ENCODE data around the gene IL10RA. TPM values are rescaled to one million over a fixed set of nuclear protein-coding genes. Genes with fewer than 3 reads are reported as not detected.

The IL10RA gene
- total RNA-seq, 6 experiments from 2014 or later = 4.9 to 17.9 (median 7.4) TPM

DNA sequence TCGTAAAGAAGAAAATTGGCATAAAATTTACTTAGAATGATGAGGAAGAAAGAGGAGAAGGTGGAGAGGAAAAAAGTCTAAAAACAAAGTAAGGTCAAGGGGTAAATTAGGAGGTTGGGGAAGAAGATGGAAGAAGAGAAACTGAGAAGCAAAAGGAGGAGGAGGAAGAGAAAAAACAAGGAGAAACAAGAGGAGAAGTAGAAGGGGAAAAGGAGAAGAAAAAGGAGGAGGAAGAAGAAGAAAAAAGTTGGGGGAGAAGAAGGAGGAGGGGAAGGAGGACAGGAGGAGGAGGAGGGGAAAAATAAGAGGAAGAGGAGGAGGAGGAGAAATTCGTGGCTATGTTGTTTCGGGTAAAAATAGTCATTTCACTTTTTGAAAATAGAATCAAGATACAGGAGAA is 42.4 kb downstream of the IL10RA start:
- intact Hi-C loops (cut with DNase I) = no loop called here
- no peak for TF ChIP-seq POLR2A (IDR thresholded peaks at IDR 0.05)
- TF ChIP-seq, protein P1, sequence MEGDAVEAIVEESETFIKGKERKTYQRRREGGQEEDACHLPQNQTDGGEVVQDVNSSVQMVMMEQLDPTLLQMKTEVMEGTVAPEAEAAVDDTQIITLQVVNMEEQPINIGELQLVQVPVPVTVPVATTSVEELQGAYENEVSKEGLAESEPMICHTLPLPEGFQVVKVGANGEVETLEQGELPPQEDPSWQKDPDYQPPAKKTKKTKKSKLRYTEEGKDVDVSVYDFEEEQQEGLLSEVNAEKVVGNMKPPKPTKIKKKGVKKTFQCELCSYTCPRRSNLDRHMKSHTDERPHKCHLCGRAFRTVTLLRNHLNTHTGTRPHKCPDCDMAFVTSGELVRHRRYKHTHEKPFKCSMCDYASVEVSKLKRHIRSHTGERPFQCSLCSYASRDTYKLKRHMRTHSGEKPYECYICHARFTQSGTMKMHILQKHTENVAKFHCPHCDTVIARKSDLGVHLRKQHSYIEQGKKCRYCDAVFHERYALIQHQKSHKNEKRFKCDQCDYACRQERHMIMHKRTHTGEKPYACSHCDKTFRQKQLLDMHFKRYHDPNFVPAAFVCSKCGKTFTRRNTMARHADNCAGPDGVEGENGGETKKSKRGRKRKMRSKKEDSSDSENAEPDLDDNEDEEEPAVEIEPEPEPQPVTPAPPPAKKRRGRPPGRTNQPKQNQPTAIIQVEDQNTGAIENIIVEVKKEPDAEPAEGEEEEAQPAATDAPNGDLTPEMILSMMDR (IDR thresholded peaks at IDR 0.05) = no peak
- no peaks in the 10 kb centered on the region for H3K36me3 ChIP-seq
- H3K27ac ChIP-seq = no peak overlapping the region
- WGBS (ENCODE audit: insufficient coverage, low coverage, low lambda C conversion rate, missing lambda C conversion rate) = 51% methylated on average over 3 of the region's 3 CpGs
- no peak overlapping the region for H3K4me3 ChIP-seq
- no peaks in the 10 kb centered on the region for H3K27me3 ChIP-seq
- DNase-seq = no peak
- no peaks in the 10 kb centered on the region for H3K4me1 ChIP-seq
- H3K9me3 ChIP-seq = no peaks in the 10 kb centered on the region
- no peak for ATAC-seq

DNA sequence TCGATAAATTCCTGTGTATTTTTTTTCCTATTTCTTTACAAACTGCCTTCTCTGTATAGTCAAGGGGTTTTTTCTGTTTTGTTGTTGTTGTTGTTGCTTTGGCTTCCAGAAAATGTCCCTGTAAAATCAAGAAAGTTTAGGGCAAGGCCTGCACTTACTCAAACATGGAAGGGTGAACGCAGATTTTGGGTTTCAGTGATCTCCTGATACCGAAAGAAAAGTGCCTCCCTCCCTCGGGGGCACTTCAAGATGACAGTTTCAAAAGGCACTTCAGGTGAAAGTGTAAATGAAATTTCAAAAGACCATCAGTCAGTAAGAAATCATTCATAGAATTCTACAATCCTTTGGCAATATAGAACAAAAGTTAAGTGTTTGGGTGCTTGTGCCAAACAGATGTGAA is 47.2 kb downstream of the IL10RA start:
- Histone ChIP-seq H3K4me1 (no peaks in the 10 kb centered on the region), H3K27me3 (no peaks in the 10 kb centered on the region), H3K4me3 (no peak overlapping the region), H3K27ac (no peak overlapping the region), H3K9me3 (no peaks in the 10 kb centered on the region), H3K36me3 (no peaks in the 10 kb centered on the region)
- 48% methylated on average over 4 of the region's 4 CpGs for WGBS (ENCODE audit: insufficient coverage, low coverage, low lambda C conversion rate, missing lambda C conversion rate)
- intact Hi-C loops (cut with DNase I) = no loop called here
- DNase-seq (no peak), ATAC-seq (no peak)
- TF ChIP-seq, protein P1 (IDR thresholded peaks at IDR 0.05) = no peak
- no peak for TF ChIP-seq POLR2A (IDR thresholded peaks at IDR 0.05)

DNA sequence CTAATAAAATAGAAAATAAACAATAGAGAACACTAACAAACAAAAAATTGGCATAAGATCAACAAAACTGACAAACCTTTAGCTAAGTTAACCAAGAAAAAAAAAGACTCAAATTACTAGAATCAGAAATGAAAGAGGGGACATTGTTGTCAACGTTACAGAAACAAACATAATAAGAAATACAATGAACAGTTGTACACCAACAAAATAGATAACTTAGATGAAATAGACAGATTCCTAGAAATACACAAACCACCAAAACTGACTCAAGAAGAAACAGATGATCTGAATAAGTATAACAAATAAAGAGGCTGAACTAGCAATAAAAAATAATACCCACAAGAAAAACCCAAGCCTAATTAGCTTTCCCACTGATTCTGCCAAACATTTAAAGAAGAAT is 55.9 kb downstream of the IL10RA start:
- TF ChIP-seq, protein P1 (IDR thresholded peaks at IDR 0.05) = no peak
- TF ChIP-seq POLR2A (IDR thresholded peaks at IDR 0.05) = no peak
- no peak for ATAC-seq

DNA sequence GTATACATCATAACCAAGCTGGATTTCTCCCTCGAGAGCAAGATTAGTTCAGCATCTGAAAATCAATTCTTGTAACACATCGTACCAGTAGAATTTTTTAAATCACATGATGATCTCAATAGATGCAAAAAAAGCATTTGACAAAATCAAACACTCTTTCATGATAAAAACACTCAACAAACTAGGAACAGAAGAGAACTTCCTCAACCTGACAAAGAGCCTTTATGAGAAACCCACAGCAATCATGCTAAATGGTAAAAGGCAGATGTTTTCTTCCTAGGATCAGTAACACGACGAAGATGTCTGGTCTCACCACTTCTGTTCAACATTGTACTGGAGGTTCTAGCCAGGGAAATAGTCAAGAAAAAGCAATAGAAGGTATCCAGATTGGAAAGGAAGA is 56.6 kb downstream of the IL10RA start:
- H3K4me1 ChIP-seq = peaks cover 0 to 11% (median 2%) of the 10 kb centered on the region in 4 donors
- H3K27ac ChIP-seq = no peak overlapping the region
- intact Hi-C loops (cut with DNase I) = no loop called here
- H3K27me3 ChIP-seq = no peaks in the 10 kb centered on the region
- H3K36me3 ChIP-seq = no peaks in the 10 kb centered on the region
- ATAC-seq (no peak), DNase-seq (no peak)
- TF ChIP-seq, protein P1 (IDR thresholded peaks at IDR 0.05) = no peak
- no peak for TF ChIP-seq POLR2A (IDR thresholded peaks at IDR 0.05)
- H3K4me3 ChIP-seq = no peak overlapping the region
- 64% methylated on average over 4 of the region's 4 CpGs for WGBS (ENCODE audit: insufficient coverage, low coverage, low lambda C conversion rate, missing lambda C conversion rate)
- H3K9me3 ChIP-seq = no peaks in the 10 kb centered on the region

More for the DNA sequence above, 55.9 kb downstream of the IL10RA start:
- Histone ChIP-seq H3K27me3 (no peaks in the 10 kb centered on the region), H3K4me1 (peaks cover 0 to 11% (median 2%) of the 10 kb centered on the region in 4 donors), H3K4me3 (no peak overlapping the region), H3K36me3 (no peaks in the 10 kb centered on the region), H3K27ac (no peak overlapping the region), H3K9me3 (no peaks in the 10 kb centered on the region)
- 75% methylated on average over 1 of the region's 1 CpG for WGBS (ENCODE audit: insufficient coverage, low coverage, low lambda C conversion rate, missing lambda C conversion rate)
- intact Hi-C loops (cut with DNase I) = no loop called here
- DNase-seq = no peak

DNA sequence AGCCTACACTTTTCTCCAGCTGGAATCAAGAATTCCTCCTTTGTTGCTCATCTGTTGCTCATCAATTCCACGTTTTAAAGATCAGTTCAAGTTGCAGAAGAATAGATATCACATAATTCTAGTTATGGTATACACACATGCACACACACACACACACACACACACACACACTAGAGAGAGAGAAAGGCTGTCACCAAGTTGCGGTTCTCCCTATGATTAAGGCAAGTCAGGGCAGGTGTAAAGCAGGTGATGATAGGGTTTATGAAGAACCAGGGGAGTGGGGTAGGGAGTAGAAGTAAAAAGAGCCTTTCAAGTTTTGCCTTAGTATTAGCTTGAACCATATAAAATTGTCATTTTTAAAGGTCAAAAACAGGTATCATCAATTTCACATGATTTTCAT is 59.0 kb downstream of the IL10RA start:
- intact Hi-C loops (cut with DNase I) = no loop called here
- H3K27me3 ChIP-seq = no peaks in the 10 kb centered on the region
- H3K4me3 ChIP-seq = no peak overlapping the region
- peaks cover 0 to 11% (median 2%) of the 10 kb centered on the region in 4 donors for H3K4me1 ChIP-seq
- H3K27ac ChIP-seq = no peak overlapping the region
- WGBS (ENCODE audit: insufficient coverage, low coverage, low lambda C conversion rate, missing lambda C conversion rate) = 75% methylated on average over 2 of the region's 2 CpGs
- no peaks in the 10 kb centered on the region for H3K9me3 ChIP-seq
- ATAC-seq = no peak
- H3K36me3 ChIP-seq = no peaks in the 10 kb centered on the region
- TF ChIP-seq POLR2A (IDR thresholded peaks at IDR 0.05) = no peak
- TF ChIP-seq, protein P1 (IDR thresholded peaks at IDR 0.05) = no peak
- DNase-seq = no peak
